ENCODE data around the gene ZBTB39. TPM values are rescaled to one million over a fixed set of nuclear protein-coding genes. Genes with fewer than 3 reads are reported as not detected.

Gene ZBTB39
- total and polyA plus RNA-seq, 2 of the 13 experiments (the other 11 are each of a cell fraction or from before 2014, with no cell fraction given), result 6.5 to 6.9 TPM

DNA sequence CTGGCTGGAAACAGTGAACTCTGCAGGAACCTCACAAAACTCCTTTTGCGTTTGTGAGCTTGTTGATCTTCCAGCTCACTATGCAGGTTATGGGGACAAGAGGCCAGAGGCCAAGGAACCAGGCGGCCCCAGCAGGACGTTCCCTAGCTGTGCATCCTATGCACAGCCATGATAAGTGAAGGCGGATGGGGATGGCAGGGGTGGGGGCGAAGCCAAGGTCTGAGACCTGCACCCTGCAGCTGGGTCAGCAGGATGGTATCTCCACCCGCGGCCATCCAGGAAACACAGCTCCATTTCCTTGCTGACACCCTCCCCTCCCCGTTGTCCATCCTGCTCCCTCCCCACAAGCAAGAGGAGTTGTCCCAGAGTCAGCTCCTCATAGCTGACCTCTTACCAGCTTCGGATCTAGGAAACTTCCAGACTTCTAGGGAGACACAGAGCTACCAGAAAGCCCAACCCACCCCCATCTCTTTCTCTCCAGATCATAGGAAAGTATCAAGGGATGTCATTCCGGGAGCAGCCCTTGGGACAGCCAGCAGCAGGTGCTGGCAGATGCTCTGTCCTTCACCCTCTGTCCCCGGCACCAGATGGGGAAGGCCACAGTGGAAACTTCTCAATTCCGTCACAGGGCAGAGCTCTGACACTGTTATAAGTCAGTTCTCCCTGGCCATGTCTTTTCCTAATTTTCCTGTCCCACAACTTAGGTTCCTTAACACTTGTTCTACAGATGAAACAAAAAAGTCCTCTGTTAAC is 9.4 kb downstream of the ZBTB39 start:
- WGBS (ENCODE audit: low lambda C conversion rate), result 88% methylated on average over 7 of the region's 12 CpGs
- H3K36me3 ChIP-seq (replicated peaks in 1 of 2; ENCODE audit: control insufficient read depth in 1 of 2, insufficient read depth in 2 of 2, low read length in 2 of 2), result peaks cover 2 to 6% of the 10 kb centered on the region in 2 experiments; a peak in 2 of 5 replicates
- DNase-seq (ENCODE audit: low spot score) (no peak), FAIRE-seq (no peak), ATAC-seq (no peak)
- BruUV-seq (replicated peaks), result no TSS peak
- H3K9me3 ChIP-seq (ENCODE audit: low read length), result no peaks in the 10 kb centered on the region
- H4K20me1 ChIP-seq (ENCODE audit: insufficient read depth, low read length), result peaks cover 4% of the 10 kb centered on the region
- intact Hi-C loops (cut with micrococcal nuclease; ENCODE audit: unreplicated experiment) (no loop called here), in situ Hi-C loops (cut with HindIII; ENCODE audit: extremely low pct_ligation_motif_present, low pct_unique_long_range_greater_than_20kb) (no loop called here)
- CTCF ChIA-PET (ENCODE audit: low intra/inter-chr PET ratio, low total read pairs), result no interaction called here
- H3K4me1 ChIP-seq (ENCODE audit: insufficient read depth, low read length), result peaks cover 13% of the 10 kb centered on the region
- no peak overlapping the region for H3K9ac ChIP-seq (ENCODE audit: insufficient read depth, low read depth, low read length)
- H3K4me3 ChIP-seq (replicated peaks in 1 of 3; ENCODE audit: insufficient read depth in 1 of 3, low read depth in 2 of 3, low read length in 3 of 3), result no peak overlapping the region
- no peaks in the 10 kb centered on the region; a peak in 1 of 5 replicates for H3K27me3 ChIP-seq (ENCODE audit: control insufficient read depth in 1 of 2, insufficient read depth in 2 of 2, low read length in 2 of 2)
- no peak overlapping the region for H3K4me2 ChIP-seq (ENCODE audit: low read depth, low read length)
- peaks cover under 1% of the 10 kb centered on the region for H3K79me2 ChIP-seq (ENCODE audit: insufficient read depth, low read length)
- no peak overlapping the region for H3K27ac ChIP-seq (ENCODE audit: extremely low read length, insufficient read depth, low read length)
- POLR2A ChIA-PET, result no interaction called here
- TF ChIP-seq AGO1 (IDR thresholded peaks at IDR 0.05; ENCODE audit: low read depth, low read length, poor library complexity, severe bottlenecking), result no peak
- TF ChIP-seq ZNF10 (CRISPR knock-in tag; IDR thresholded peaks at IDR 0.05; ENCODE audit: borderline replicate concordance, low read depth), result no peak
- TF ChIP-seq ZNF776 (CRISPR knock-in tag; IDR thresholded peaks at IDR 0.05), result no peak
- TF ChIP-seq, protein P1, sequence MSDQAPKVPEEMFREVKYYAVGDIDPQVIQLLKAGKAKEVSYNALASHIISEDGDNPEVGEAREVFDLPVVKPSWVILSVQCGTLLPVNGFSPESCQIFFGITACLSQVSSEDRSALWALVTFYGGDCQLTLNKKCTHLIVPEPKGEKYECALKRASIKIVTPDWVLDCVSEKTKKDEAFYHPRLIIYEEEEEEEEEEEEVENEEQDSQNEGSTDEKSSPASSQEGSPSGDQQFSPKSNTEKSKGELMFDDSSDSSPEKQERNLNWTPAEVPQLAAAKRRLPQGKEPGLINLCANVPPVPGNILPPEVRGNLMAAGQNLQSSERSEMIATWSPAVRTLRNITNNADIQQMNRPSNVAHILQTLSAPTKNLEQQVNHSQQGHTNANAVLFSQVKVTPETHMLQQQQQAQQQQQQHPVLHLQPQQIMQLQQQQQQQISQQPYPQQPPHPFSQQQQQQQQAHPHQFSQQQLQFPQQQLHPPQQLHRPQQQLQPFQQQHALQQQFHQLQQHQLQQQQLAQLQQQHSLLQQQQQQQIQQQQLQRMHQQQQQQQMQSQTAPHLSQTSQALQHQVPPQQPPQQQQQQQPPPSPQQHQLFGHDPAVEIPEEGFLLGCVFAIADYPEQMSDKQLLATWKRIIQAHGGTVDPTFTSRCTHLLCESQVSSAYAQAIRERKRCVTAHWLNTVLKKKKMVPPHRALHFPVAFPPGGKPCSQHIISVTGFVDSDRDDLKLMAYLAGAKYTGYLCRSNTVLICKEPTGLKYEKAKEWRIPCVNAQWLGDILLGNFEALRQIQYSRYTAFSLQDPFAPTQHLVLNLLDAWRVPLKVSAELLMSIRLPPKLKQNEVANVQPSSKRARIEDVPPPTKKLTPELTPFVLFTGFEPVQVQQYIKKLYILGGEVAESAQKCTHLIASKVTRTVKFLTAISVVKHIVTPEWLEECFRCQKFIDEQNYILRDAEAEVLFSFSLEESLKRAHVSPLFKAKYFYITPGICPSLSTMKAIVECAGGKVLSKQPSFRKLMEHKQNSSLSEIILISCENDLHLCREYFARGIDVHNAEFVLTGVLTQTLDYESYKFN (CRISPR knock-in tag; conservative IDR thresholded peaks at IDR 0.05), result no peak
- TF ChIP-seq ZNF563 (CRISPR knock-in tag; IDR thresholded peaks at IDR 0.05), result no peak
- no peak for TF ChIP-seq SOX13 (IDR thresholded peaks at IDR 0.05)
- TF ChIP-seq SOX13 (CRISPR knock-in tag; conservative IDR thresholded peaks at IDR 0.05 in 1 of 2, IDR thresholded peaks at IDR 0.05 in 1 of 2), result no peak
- TF ChIP-seq ZNF451 (CRISPR knock-in tag; IDR thresholded peaks at IDR 0.05), result no peak
- no peak for TF ChIP-seq THAP11 (CRISPR knock-in tag; IDR thresholded peaks at IDR 0.05)
- TF ChIP-seq SP1 (IDR thresholded peaks at IDR 0.05), result no peak
- TF ChIP-seq SP1 (CRISPR knock-in tag; IDR thresholded peaks at IDR 0.05), result no peak
- TF ChIP-seq ZNF572 (CRISPR knock-in tag; IDR thresholded peaks at IDR 0.05), result no peak
- no peak for TF ChIP-seq ZNF562 (CRISPR knock-in tag; IDR thresholded peaks at IDR 0.05; ENCODE audit: borderline replicate concordance)
- H2AFZ ChIP-seq (ENCODE audit: low read length), result no peak overlapping the region
